Ishikawa (cell line): Measurements from ENCODE around the gene SRSF3.

Source experiments
- CEBPB ChIP-seq: IDR thresholded peaks from 2 replicates; pipeline ENCODE4 v1.6.1; 2012
- CREB1 ChIP-seq: IDR thresholded peaks from 2 replicates; pipeline ENCODE4 v1.6.1; 2012; ENCODE audit warnings: low read depth
- EP300 ChIP-seq: IDR thresholded peaks from 2 replicates; pipeline ENCODE4 v1.6.1; 2012; ENCODE audit warnings: borderline replicate concordance
- FOXM1 ChIP-seq: IDR thresholded peaks from 2 replicates; pipeline ENCODE4 v1.6.1; 2012; ENCODE audit warnings: low read depth, borderline replicate concordance
- NFIC ChIP-seq: IDR thresholded peaks from 2 replicates; pipeline ENCODE4 v1.6.1; 2012
- TAF1 ChIP-seq: IDR thresholded peaks from 2 replicates; pipeline ENCODE4 v1.6.1; 2012; ENCODE audit warnings: low read depth, mild to moderate bottlenecking
- TCF12 ChIP-seq: IDR thresholded peaks from 2 replicates; pipeline ENCODE4 v1.6.1; 2012; ENCODE audit warnings: low read depth
- TEAD4 ChIP-seq: IDR thresholded peaks from 2 replicates; pipeline ENCODE4 v1.6.1; 2012
- TF ChIP-seq, protein P1 (sequence below): IDR thresholded peaks from 2 replicates; pipeline ENCODE4 v1.6.1; 2012
- TF ChIP-seq, protein P2 (sequence below): IDR thresholded peaks from 2 replicates; pipeline ENCODE4 v1.6.1; 2012; ENCODE audit warnings: low read depth, mild to moderate bottlenecking

GRCh38 chr6:36610956-36611336 is 16.8 kb downstream of the SRSF3 start:
- TF ChIP-seq TCF12 (no peak), EP300 (no peak), TEAD4 (no peak), TAF1 (no peak), CREB1 (no peak), NFIC (no peak), FOXM1 (no peak), CEBPB (no peak)
- TF ChIP-seq, protein P1, sequence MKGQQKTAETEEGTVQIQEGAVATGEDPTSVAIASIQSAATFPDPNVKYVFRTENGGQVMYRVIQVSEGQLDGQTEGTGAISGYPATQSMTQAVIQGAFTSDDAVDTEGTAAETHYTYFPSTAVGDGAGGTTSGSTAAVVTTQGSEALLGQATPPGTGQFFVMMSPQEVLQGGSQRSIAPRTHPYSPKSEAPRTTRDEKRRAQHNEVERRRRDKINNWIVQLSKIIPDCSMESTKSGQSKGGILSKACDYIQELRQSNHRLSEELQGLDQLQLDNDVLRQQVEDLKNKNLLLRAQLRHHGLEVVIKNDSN: no peak
- TF ChIP-seq, protein P2, sequence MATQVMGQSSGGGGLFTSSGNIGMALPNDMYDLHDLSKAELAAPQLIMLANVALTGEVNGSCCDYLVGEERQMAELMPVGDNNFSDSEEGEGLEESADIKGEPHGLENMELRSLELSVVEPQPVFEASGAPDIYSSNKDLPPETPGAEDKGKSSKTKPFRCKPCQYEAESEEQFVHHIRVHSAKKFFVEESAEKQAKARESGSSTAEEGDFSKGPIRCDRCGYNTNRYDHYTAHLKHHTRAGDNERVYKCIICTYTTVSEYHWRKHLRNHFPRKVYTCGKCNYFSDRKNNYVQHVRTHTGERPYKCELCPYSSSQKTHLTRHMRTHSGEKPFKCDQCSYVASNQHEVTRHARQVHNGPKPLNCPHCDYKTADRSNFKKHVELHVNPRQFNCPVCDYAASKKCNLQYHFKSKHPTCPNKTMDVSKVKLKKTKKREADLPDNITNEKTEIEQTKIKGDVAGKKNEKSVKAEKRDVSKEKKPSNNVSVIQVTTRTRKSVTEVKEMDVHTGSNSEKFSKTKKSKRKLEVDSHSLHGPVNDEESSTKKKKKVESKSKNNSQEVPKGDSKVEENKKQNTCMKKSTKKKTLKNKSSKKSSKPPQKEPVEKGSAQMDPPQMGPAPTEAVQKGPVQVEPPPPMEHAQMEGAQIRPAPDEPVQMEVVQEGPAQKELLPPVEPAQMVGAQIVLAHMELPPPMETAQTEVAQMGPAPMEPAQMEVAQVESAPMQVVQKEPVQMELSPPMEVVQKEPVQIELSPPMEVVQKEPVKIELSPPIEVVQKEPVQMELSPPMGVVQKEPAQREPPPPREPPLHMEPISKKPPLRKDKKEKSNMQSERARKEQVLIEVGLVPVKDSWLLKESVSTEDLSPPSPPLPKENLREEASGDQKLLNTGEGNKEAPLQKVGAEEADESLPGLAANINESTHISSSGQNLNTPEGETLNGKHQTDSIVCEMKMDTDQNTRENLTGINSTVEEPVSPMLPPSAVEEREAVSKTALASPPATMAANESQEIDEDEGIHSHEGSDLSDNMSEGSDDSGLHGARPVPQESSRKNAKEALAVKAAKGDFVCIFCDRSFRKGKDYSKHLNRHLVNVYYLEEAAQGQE: no peak
